ENCODE data around the gene ITSN1. TPM values are rescaled to one million over a fixed set of nuclear protein-coding genes. Genes with fewer than 3 reads are reported as not detected.
"Not testable (repeated sequence)": the region's sequence is repeated elsewhere in the genome, so short reads cannot be mapped to it uniquely, and the experiment has no call there.

Gene ITSN1
- total RNA-seq, 1 experiment from 2014 or later = 18.3 TPM

GRCh38 chr21:33859373-33860102 lies 217.2 kb downstream of the ITSN1 start:
- DNase-seq (ENCODE audit: low read depth) = no peak

- DNase-seq (ENCODE audit: low read depth) = no peak
These were observed 218.1 kb downstream of the ITSN1 start for GRCh38 chr21:33860332-33860879.

- no peak for DNase-seq (ENCODE audit: low read depth)
These were observed 218.8 kb downstream of the ITSN1 start for GRCh38 chr21:33861125-33861524.

GRCh38 chr21:33863191-33863590 lies 220.9 kb downstream of the ITSN1 start:
- not testable (repeated sequence) for DNase-seq (ENCODE audit: low read depth)

GRCh38 chr21:33864150-33864549 lies 221.8 kb downstream of the ITSN1 start:
- no peak for DNase-seq (ENCODE audit: low read depth)

- DNase-seq (ENCODE audit: low read depth) = no peak
These were observed 222.9 kb downstream of the ITSN1 start for GRCh38 chr21:33865176-33865575.

- no peak for DNase-seq (ENCODE audit: low read depth)
These were observed 223.8 kb downstream of the ITSN1 start for GRCh38 chr21:33865996-33866575.

- DNase-seq (ENCODE audit: low read depth) = no peak
These were observed 224.5 kb downstream of the ITSN1 start for GRCh38 chr21:33866826-33867225.

GRCh38 chr21:33867868-33868267 lies 225.6 kb downstream of the ITSN1 start:
- DNase-seq (ENCODE audit: low read depth) = not testable (repeated sequence)

- no peak for DNase-seq (ENCODE audit: low read depth)
These were observed 227.6 kb downstream of the ITSN1 start for GRCh38 chr21:33869873-33870272.

GRCh38 chr21:33870768-33871167 lies 228.5 kb downstream of the ITSN1 start:
- DNase-seq (ENCODE audit: low read depth) = no peak

- no peak for DNase-seq (ENCODE audit: low read depth)
These were observed 228.9 kb downstream of the ITSN1 start for GRCh38 chr21:33871171-33871570.

- DNase-seq (ENCODE audit: low read depth) = no peak
These were observed 230.7 kb downstream of the ITSN1 start for GRCh38 chr21:33872881-33873515.

GRCh38 chr21:33874161-33874560 lies 231.9 kb downstream of the ITSN1 start:
- no peak for DNase-seq (ENCODE audit: low read depth)

GRCh38 chr21:33875026-33875695 lies 232.9 kb downstream of the ITSN1 start:
- no peak for DNase-seq (ENCODE audit: low read depth)

- DNase-seq (ENCODE audit: low read depth) = no peak
These were observed 236.5 kb downstream of the ITSN1 start for GRCh38 chr21:33878824-33879223.

- DNase-seq (ENCODE audit: low read depth) = no peak
These were observed 238.3 kb downstream of the ITSN1 start for GRCh38 chr21:33880626-33881025.

- no peak for DNase-seq (ENCODE audit: low read depth)
These were observed 239.6 kb downstream of the ITSN1 start for GRCh38 chr21:33881689-33882440.

GRCh38 chr21:33883118-33883517 lies 240.8 kb downstream of the ITSN1 start:
- DNase-seq (ENCODE audit: low read depth) = no peak

- DNase-seq (ENCODE audit: low read depth) = no peak
These were observed 242.3 kb downstream of the ITSN1 start for GRCh38 chr21:33884376-33885171.

- no peak for DNase-seq (ENCODE audit: low read depth)
These were observed 242.8 kb downstream of the ITSN1 start for GRCh38 chr21:33885172-33885514.
